Osteoblast (primary cell): ENCODE results near the gene SPO11. TPM values are rescaled to one million over a fixed set of nuclear protein-coding genes. Genes with fewer than 3 reads are reported as not detected.

ENCODE experiments used
- DNase-seq: peaks from one replicate; pipeline ENCODE4 v3.0.0; 2011; ENCODE audit warnings: low spot score, mixed read lengths; ENCODE audit not compliant: insufficient read length; ENCODE audit errors: missing footprints
- H2AFZ ChIP-seq: 2 replicates; pipeline ENCODE4 v1.6.0; 2011; ENCODE audit warnings: mild to moderate bottlenecking, low read length
- H3K27ac ChIP-seq: 2 replicates; pipeline ENCODE4 v1.5.1; 2011; ENCODE audit warnings: mild to moderate bottlenecking, low read depth, low read length, moderate library complexity
- H3K27me3 ChIP-seq: 2 replicates; pipeline ENCODE4 v1.6.0; 2012; ENCODE audit warnings: mild to moderate bottlenecking, control low read depth, inconsistent platforms, low read length, moderate library complexity; ENCODE audit not compliant: insufficient read depth
- H3K36me3 ChIP-seq: 2 replicates; pipeline ENCODE4 v1.5.1; 2011; ENCODE audit warnings: mild to moderate bottlenecking, low read length, control low read depth, moderate library complexity; ENCODE audit not compliant: insufficient read depth
- H3K4me1 ChIP-seq: 2 replicates; pipeline ENCODE4 v1.5.1; 2011; ENCODE audit warnings: mild to moderate bottlenecking, low read length, control low read depth, moderate library complexity; ENCODE audit not compliant: insufficient read depth
- H3K4me2 ChIP-seq: 2 replicates; pipeline ENCODE4 v1.6.0; 2011; ENCODE audit warnings: mild to moderate bottlenecking, low read length; ENCODE audit not compliant: insufficient read depth
- H3K4me3 ChIP-seq: fragments of 200-600 bp; sonication (generic); 3 replicates; pipeline ENCODE4 v1.5.1; 2012; ENCODE audit warnings: mild to moderate bottlenecking, low read length, inconsistent platforms; ENCODE audit not compliant: insufficient read depth
- H3K79me2 ChIP-seq: 2 replicates; pipeline ENCODE4 v1.6.0; 2012; ENCODE audit warnings: mild to moderate bottlenecking, low read length, control low read depth, inconsistent platforms; ENCODE audit not compliant: insufficient read depth
- H3K9me3 ChIP-seq: 2 replicates; pipeline ENCODE4 v1.5.1; 2011; ENCODE audit warnings: low read depth, low read length, control low read depth
- H4K20me1 ChIP-seq: 2 replicates; pipeline ENCODE4 v1.6.0; 2012; ENCODE audit warnings: mild to moderate bottlenecking, low read length, control low read depth; ENCODE audit not compliant: insufficient read depth
- total RNA-seq: library from RNA; depleted of rRNA; stranded (reverse); fragments of >200 nt; gene quantifications from 2 replicates; pipeline ENCODE4 v1.2.3, GENCODE V29; 2012
- TF ChIP-seq, protein P1 (sequence below): IDR thresholded peaks from 2 replicates; pipeline ENCODE4 v1.5.1; 2011; ENCODE audit warnings: mild to moderate bottlenecking, low read depth, low read length, moderate library complexity; ENCODE audit errors: extremely low read depth

The SPO11 gene
- total RNA-seq, 1 donor: not detected

DNA sequence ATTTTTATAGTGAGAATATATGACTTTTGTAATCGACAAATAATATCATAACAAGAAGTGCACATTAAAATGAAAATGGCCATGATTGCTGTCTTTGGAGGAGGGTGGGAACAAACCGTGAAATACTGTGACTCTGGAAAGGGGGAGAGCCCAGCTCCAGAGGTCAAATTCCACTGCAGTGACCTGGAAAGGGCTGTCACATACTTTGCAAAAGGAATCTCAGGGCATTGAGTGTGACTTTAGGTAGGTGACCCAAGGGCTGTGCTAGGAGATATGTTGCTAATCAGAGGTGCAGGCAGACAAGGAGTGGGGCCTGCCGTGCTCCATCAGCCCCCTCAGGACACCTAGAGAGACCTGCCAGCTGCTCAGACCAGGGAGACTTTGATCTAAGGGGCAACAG is 35.1 kb upstream of the SPO11 start:
- H4K20me1 ChIP-seq: no peaks in the 10 kb centered on the region
- H3K9me3 ChIP-seq: no peaks in the 10 kb centered on the region
- no peak for DNase-seq
- no peak overlapping the region for H2AFZ ChIP-seq
- TF ChIP-seq, protein P1, sequence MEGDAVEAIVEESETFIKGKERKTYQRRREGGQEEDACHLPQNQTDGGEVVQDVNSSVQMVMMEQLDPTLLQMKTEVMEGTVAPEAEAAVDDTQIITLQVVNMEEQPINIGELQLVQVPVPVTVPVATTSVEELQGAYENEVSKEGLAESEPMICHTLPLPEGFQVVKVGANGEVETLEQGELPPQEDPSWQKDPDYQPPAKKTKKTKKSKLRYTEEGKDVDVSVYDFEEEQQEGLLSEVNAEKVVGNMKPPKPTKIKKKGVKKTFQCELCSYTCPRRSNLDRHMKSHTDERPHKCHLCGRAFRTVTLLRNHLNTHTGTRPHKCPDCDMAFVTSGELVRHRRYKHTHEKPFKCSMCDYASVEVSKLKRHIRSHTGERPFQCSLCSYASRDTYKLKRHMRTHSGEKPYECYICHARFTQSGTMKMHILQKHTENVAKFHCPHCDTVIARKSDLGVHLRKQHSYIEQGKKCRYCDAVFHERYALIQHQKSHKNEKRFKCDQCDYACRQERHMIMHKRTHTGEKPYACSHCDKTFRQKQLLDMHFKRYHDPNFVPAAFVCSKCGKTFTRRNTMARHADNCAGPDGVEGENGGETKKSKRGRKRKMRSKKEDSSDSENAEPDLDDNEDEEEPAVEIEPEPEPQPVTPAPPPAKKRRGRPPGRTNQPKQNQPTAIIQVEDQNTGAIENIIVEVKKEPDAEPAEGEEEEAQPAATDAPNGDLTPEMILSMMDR: no peak
- no peaks in the 10 kb centered on the region for H3K79me2 ChIP-seq
- no peak overlapping the region for H3K27ac ChIP-seq
- H3K36me3 ChIP-seq: no peaks in the 10 kb centered on the region
- H3K4me2 ChIP-seq: no peak overlapping the region
- no peak overlapping the region for H3K4me3 ChIP-seq
- no peaks in the 10 kb centered on the region for H3K4me1 ChIP-seq
- peaks cover 5% of the 10 kb centered on the region for H3K27me3 ChIP-seq

DNA sequence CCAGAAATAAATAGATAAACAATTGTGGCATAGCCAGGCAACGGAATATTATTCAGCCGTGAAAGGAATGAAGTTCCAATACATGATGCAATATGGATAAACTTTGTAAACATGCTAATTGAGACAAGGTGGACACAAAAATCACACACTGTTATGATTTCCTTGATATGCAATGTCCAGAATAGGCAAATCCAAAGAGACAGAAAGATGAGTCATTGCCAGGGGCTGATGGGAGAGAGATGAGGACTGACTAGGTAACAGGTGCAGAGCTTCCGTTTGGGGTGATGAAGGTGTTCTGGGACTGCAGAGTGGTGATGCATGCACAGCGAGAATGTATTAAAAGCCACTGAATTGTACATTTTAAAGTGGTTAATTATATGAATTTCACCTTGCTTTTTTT is 31.1 kb upstream of the SPO11 start:
- H3K27me3 ChIP-seq: no peaks in the 10 kb centered on the region
- H3K27ac ChIP-seq: no peak overlapping the region
- H3K36me3 ChIP-seq: no peaks in the 10 kb centered on the region
- no peaks in the 10 kb centered on the region for H3K9me3 ChIP-seq
- H3K4me1 ChIP-seq: no peaks in the 10 kb centered on the region
- no peak overlapping the region for H2AFZ ChIP-seq
- no peak overlapping the region for H3K4me2 ChIP-seq
- no peaks in the 10 kb centered on the region for H3K79me2 ChIP-seq
- H4K20me1 ChIP-seq: no peaks in the 10 kb centered on the region
- no peak overlapping the region for H3K4me3 ChIP-seq
- DNase-seq: no peak
- TF ChIP-seq, protein P1: no peak

DNA sequence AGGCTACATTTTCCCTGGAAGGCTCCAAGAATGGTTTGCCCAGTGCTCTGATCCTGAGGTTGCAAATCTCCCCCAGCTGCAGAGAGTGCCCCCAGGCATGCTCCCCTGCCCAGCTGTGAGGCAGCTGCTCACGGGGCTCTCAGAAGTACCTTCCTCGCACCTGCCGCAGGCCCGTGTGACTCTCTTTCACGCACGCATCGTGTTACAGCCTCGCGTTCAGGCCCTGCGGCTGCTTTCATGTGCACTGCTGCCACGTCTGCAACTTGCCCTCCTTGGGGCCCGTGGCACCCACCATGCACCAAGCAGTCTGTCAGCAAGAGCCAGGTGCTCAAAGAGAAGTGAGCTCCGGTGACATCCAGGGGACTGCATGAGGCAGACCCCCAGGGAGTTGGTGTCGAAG is 28.6 kb upstream of the SPO11 start:
- DNase-seq: no peak
- H3K4me3 ChIP-seq: no peak overlapping the region
- no peaks in the 10 kb centered on the region for H3K9me3 ChIP-seq
- H3K36me3 ChIP-seq: no peaks in the 10 kb centered on the region
- no peak overlapping the region for H3K4me2 ChIP-seq
- TF ChIP-seq, protein P1: no peak
- H4K20me1 ChIP-seq: no peaks in the 10 kb centered on the region
- H3K27me3 ChIP-seq: no peaks in the 10 kb centered on the region
- H3K4me1 ChIP-seq: no peaks in the 10 kb centered on the region
- H2AFZ ChIP-seq: no peak overlapping the region
- no peaks in the 10 kb centered on the region for H3K79me2 ChIP-seq
- no peak overlapping the region for H3K27ac ChIP-seq

DNA sequence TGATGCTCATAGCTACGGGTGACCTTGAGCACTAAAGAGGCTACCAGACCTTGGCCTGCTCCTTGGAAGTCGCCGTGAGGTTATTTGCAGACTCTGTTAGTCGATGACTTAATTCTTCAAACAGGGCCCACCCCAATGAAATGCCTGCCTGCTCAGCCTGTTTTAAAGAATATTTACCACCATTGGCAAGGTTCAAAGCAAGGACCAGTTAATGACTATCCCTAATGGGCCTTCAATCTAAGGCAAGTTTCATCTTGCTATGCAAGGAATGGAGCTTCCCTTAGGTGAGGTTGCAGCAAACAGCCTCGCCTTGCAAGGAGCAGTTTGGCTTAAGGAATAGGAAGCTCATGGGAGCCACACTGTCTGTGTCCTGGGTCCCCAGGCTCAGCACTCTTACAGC is 22.9 kb upstream of the SPO11 start:
- H3K9me3 ChIP-seq: no peaks in the 10 kb centered on the region
- TF ChIP-seq, protein P1: no peak
- H3K4me2 ChIP-seq: no peak overlapping the region
- DNase-seq: no peak
- no peaks in the 10 kb centered on the region for H3K27me3 ChIP-seq
- H3K27ac ChIP-seq: no peak overlapping the region
- H3K4me1 ChIP-seq: no peaks in the 10 kb centered on the region
- H3K4me3 ChIP-seq: no peak overlapping the region
- H3K36me3 ChIP-seq: no peaks in the 10 kb centered on the region
- no peaks in the 10 kb centered on the region for H4K20me1 ChIP-seq
- H3K79me2 ChIP-seq: no peaks in the 10 kb centered on the region
- no peak overlapping the region for H2AFZ ChIP-seq
